Suprapubic skin (tissue), 4 donors: ENCODE results near the gene ISL2. TPM values are rescaled to one million over a fixed set of nuclear protein-coding genes. Genes with fewer than 3 reads are reported as not detected.
A peak's percentile ranks its signal among the peaks of the same experiment; 100 is the strongest.

Experiments
- DNase-seq, 2 donors: peaks; one replicate each; pipeline ENCODE4 v3.0.0-alpha.2; 2019; ENCODE audit warnings: low spot score in 2 of 2
- H3K27ac ChIP-seq: fragments of 200-600 bp; sonication (generic); one replicate; pipeline ENCODE4 v1.5.1; 2019
- H3K27me3 ChIP-seq: fragments of 200-600 bp; sonication (generic); one replicate; pipeline ENCODE4 v1.5.1; 2019
- H3K36me3 ChIP-seq: fragments of 200-600 bp; sonication (generic); one replicate; pipeline ENCODE4 v1.5.1; 2019
- H3K4me1 ChIP-seq: fragments of 200-600 bp; sonication (generic); one replicate; pipeline ENCODE4 v1.5.1; 2019
- H3K4me3 ChIP-seq: fragments of 200-600 bp; sonication (generic); one replicate; pipeline ENCODE4 v1.5.1; 2019; ENCODE audit warnings: mild to moderate bottlenecking
- H3K9me3 ChIP-seq: fragments of 200-600 bp; sonication (generic); one replicate; pipeline ENCODE4 v1.5.1; 2019
- EP300 ChIP-seq: sonication (generic); formaldehyde crosslinking; IDR thresholded peaks from one replicate; pipeline ENCODE4 v1.6.1; 2017; ENCODE audit warnings: antibody characterized with exemption
- POLR2A ChIP-seq, 2 donors: fragments of 450-650 bp; IDR thresholded peaks; one replicate each; pipeline ENCODE4 v1.6.1; 2017; ENCODE audit warnings: antibody characterized with exemption in 2 of 2, mild to moderate bottlenecking in 2 of 2, moderate library complexity in 2 of 2
- POLR2AphosphoS5 ChIP-seq, 3 donors: sonication (generic); formaldehyde crosslinking; IDR thresholded peaks; one replicate each; pipeline ENCODE4 v1.6.1; 2017; ENCODE audit warnings: antibody characterized with exemption in 3 of 3
- WGBS: methylation state at CpG from one replicate; pipeline ENCODE4 v1.1.5; 2018; 5-methylcytosine and 5-hydroxymethylcytosine counted together
- total RNA-seq, 4 donors: library from RNA; depleted of rRNA; stranded (reverse); fragments of >200 nt; gene quantifications; one replicate each; pipeline ENCODE4 v1.1.0, GENCODE V29; 2016
- TF ChIP-seq, protein P1 (sequence below), 2 donors: fragments of 200-600 bp in 1 of 2; fragments of 450-650 bp in 1 of 2; sonication (generic) in 1 of 2; IDR thresholded peaks; one replicate each; pipeline ENCODE4 v1.5.1; 2016 to 2019; ENCODE audit warnings: antibody characterized with exemption in 2 of 2, mild to moderate bottlenecking in 1 of 2, moderate library complexity in 1 of 2

The ISL2 gene
- total RNA-seq, 4 donors from 2014 or later: 0.76 TPM; not detected in 3

DNA sequence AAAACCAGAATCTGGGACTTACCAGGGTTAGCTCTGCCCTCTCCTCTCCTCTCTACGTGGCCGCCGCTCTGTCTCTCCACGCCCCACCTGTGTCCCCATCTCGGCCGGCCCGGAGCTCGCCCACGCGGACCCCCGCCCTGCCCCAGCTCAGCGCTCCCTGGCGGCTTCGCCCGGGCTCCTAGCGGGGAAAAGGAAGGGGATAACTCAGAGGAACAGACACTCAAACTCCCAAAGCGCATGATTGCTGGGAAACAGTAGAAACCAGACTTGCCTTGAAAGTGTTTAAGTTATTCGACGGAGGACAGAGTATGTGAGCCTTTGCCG is 5.4 kb downstream of the ISL2 start:
- H3K9me3 ChIP-seq: no peaks in the 10 kb centered on the region
- WGBS: 12% methylated on average over 20 of the region's 20 CpGs
- H3K36me3 ChIP-seq: no peaks in the 10 kb centered on the region
- H3K4me3 ChIP-seq: peak overlapping the region; percentile 46
- TF ChIP-seq POLR2AphosphoS5 (IDR thresholded peaks at IDR 0.05) (no peak), POLR2A (IDR thresholded peaks at IDR 0.05) (no peak)
- TF ChIP-seq, protein P1, sequence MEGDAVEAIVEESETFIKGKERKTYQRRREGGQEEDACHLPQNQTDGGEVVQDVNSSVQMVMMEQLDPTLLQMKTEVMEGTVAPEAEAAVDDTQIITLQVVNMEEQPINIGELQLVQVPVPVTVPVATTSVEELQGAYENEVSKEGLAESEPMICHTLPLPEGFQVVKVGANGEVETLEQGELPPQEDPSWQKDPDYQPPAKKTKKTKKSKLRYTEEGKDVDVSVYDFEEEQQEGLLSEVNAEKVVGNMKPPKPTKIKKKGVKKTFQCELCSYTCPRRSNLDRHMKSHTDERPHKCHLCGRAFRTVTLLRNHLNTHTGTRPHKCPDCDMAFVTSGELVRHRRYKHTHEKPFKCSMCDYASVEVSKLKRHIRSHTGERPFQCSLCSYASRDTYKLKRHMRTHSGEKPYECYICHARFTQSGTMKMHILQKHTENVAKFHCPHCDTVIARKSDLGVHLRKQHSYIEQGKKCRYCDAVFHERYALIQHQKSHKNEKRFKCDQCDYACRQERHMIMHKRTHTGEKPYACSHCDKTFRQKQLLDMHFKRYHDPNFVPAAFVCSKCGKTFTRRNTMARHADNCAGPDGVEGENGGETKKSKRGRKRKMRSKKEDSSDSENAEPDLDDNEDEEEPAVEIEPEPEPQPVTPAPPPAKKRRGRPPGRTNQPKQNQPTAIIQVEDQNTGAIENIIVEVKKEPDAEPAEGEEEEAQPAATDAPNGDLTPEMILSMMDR (IDR thresholded peaks at IDR 0.05): no peak
- H3K27ac ChIP-seq: no peak overlapping the region
- peaks cover 78% of the 10 kb centered on the region for H3K4me1 ChIP-seq
- no peak for DNase-seq
- H3K27me3 ChIP-seq: peaks cover 100% of the 10 kb centered on the region

DNA sequence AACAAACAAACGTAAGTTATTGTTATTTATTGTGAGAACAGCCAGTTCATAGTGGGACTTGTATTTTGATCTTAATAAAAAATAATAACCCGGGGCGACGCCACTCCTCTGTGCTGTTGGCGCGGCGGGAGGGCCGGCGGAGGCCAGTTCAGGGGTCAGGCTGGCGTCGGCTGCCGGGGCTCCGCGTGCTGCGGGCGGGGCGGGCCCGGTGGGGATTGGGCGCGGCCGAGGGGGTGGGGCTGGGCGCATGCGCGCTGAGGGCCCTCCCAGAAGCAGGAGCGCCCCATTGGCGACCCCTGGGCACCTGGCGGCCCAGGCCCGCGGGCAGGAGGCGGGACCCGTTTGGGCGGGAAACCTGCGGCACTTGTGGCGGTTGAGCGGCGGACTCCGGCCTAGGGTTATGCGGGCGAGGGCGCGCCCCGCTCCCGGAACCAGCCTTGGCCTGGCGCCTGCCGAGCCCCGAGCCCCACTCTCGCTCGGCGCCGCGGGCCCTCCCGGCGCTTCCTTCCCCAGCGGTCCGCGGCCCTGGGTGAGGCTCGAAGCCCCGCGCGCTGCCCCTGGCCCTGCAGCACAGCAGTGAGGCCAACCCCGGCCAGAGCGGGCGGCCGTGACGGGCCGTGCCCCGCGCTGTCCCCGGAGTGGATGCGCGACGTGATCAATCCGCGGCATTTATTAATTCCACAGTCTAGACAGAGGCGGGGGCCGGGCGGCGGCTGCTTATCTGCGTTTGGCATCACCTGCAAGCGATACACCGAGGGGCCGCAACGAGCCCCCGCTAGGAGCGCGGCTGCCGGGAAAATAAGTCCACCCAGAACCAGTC is 6.0 kb downstream of the ISL2 start:
- peaks cover 99% of the 10 kb centered on the region for H3K27me3 ChIP-seq
- no peaks in the 10 kb centered on the region for H3K36me3 ChIP-seq
- no peak overlapping the region for H3K27ac ChIP-seq
- H3K4me1 ChIP-seq: peaks cover 75% of the 10 kb centered on the region
- 15% methylated on average over 24 of the region's 87 CpGs for WGBS
- no peaks in the 10 kb centered on the region for H3K9me3 ChIP-seq
- H3K4me3 ChIP-seq: peak overlapping the region; percentile 35
- DNase-seq: no peak
- TF ChIP-seq EP300 (no peak), POLR2A (IDR thresholded peaks at IDR 0.05) (no peak), POLR2AphosphoS5 (IDR thresholded peaks at IDR 0.05) (no peak)
- TF ChIP-seq, protein P1 (IDR thresholded peaks at IDR 0.05): no peak

DNA sequence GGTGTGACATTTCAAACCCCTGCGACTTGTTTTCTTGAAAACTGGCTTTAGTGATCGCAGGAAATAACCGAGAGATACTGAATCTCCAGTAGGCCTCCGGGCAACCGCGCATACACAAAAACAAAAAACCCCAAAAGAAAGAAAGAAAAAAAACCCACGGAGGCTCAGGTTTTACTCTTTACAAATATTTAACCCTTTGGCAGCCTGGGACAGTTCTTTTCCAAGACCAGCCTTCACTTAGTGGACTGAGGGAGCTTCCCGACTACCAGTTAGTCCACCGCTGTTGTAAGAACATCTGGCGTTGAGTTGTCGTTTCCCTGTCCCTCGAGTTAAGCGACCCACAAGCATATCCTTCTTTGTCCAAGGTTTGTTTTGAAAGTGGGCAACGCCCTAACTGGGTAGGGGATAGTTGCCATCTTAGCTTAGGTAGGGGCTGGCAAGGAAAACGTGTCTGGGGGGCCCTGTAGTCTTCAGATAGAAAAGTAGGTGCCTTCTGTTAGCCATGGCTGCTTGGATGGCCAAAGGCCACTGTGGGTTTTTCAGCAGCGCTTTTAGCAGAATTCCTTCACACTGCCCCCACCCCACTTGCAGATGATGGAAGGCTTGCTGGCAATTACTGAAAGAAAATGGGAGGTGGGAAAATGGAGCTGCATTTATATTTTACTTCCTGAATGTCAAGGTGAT is 6.9 kb downstream of the ISL2 start:
- H3K9me3 ChIP-seq: no peaks in the 10 kb centered on the region
- no peaks in the 10 kb centered on the region for H3K36me3 ChIP-seq
- 49% methylated on average over 16 of the region's 16 CpGs for WGBS
- peaks cover 90% of the 10 kb centered on the region for H3K27me3 ChIP-seq
- TF ChIP-seq POLR2AphosphoS5 (IDR thresholded peaks at IDR 0.05) (no peak), POLR2A (IDR thresholded peaks at IDR 0.05) (no peak), EP300 (no peak)
- TF ChIP-seq, protein P1 (IDR thresholded peaks at IDR 0.05): no peak
- no peak for DNase-seq
- no peak overlapping the region for H3K4me3 ChIP-seq
- H3K27ac ChIP-seq: no peak overlapping the region
- peaks cover 67% of the 10 kb centered on the region for H3K4me1 ChIP-seq

DNA sequence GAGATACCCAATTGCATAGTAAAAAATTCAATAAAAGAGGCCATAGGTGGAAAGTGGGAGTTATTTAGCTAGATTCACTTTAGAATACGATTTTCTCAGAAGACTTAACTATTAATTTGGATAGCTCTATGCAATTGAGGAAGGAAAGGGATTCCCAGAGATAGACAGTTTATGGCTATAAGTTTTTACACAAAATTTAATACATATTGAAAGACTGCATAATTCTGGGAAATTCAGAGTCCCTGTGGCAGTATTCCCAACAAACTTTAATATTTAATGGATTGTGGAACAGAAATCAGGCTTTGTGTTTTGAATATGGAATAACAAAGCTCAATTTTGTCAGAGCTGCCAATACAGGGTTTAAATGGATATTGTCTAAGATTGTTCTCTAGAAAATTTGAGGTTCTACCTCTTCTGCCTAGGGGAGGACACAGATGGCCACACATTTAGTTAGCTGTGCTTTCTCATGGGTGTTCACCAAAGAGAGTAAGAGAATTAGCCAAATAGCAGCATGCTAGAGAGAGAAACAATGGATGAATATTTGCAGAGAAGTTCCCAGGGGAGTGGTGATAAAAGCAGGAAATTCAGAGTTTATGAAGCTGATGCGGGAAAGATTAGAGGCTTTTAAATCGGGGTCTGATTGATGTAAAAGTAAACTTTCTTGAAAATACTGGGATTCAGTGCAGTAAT is 8.5 kb downstream of the ISL2 start:
- Histone ChIP-seq H3K36me3 (no peaks in the 10 kb centered on the region), H3K4me1 (peaks cover 56% of the 10 kb centered on the region), H3K27me3 (peaks cover 74% of the 10 kb centered on the region), H3K4me3 (no peak overlapping the region), H3K27ac (no peak overlapping the region), H3K9me3 (no peaks in the 10 kb centered on the region)
- no peak for DNase-seq
- 35% methylated on average over 3 of the region's 3 CpGs for WGBS
- TF ChIP-seq POLR2A (IDR thresholded peaks at IDR 0.05) (no peak), POLR2AphosphoS5 (IDR thresholded peaks at IDR 0.05) (no peak), EP300 (no peak)
- TF ChIP-seq, protein P1 (IDR thresholded peaks at IDR 0.05): no peak

DNA sequence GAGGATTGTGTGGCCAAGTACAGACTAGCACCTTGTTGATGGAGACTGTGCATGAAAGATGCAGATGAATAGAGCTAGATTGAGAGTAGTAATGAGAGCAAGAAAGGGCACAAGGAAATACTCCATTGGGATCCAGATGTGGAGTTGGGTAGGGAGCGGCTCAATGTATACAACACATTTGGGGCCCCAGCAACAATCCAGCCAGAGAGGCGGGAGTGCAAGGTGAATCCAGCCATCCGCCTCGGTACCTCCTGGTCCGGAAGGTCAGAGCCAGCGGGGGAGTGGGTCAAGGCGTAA is 9.0 kb downstream of the ISL2 start:
- WGBS: 25% methylated on average over 7 of the region's 7 CpGs
- Histone ChIP-seq H3K27me3 (peaks cover 69% of the 10 kb centered on the region), H3K4me1 (peaks cover 51% of the 10 kb centered on the region), H3K9me3 (no peaks in the 10 kb centered on the region), H3K4me3 (peak overlapping the region; percentile 50), H3K36me3 (no peaks in the 10 kb centered on the region), H3K27ac (no peak overlapping the region)
- DNase-seq: no peak
- TF ChIP-seq EP300: no peak
- TF ChIP-seq POLR2A (IDR thresholded peaks at IDR 0.05): no peak
- no peak for TF ChIP-seq POLR2AphosphoS5 (IDR thresholded peaks at IDR 0.05)
- TF ChIP-seq, protein P1 (IDR thresholded peaks at IDR 0.05): no peak
